HEK293 (cell line): ENCODE measurements around the gene NOS1AP.

Experiments used
- GLI2 ChIP-seq: fragments of 450-650 bp; formaldehyde crosslinking; IDR thresholded peaks from 2 replicates; pipeline ENCODE4; 2017; ENCODE audit warnings: missing biosample characterization, missing genetic modification characterization, low read depth, borderline replicate concordance
- HOXA7 ChIP-seq: sonication (generic); formaldehyde crosslinking; IDR thresholded peaks from 2 replicates; pipeline ENCODE4 v1.8.1; 2022; ENCODE audit warnings: missing genetic modification reagents, borderline replicate concordance
- KLF10 ChIP-seq: fragments of 450-650 bp; IDR thresholded peaks from 2 replicates; pipeline ENCODE4 v1.5.1; 2018; ENCODE audit warnings: missing biosample characterization, mild to moderate bottlenecking, missing genetic modification characterization
- KLF8 ChIP-seq: fragments of 450-650 bp; formaldehyde crosslinking; IDR thresholded peaks from 2 replicates; pipeline ENCODE4 v1.5.1; 2016; ENCODE audit warnings: missing biosample characterization, missing genetic modification characterization
- MYNN ChIP-seq: fragments of 450-650 bp; formaldehyde crosslinking; IDR thresholded peaks from 2 replicates; pipeline ENCODE4 v1.5.1; 2016; ENCODE audit warnings: missing biosample characterization, missing genetic modification characterization, borderline replicate concordance
- PRDM10 ChIP-seq: fragments of 450-650 bp; formaldehyde crosslinking; IDR thresholded peaks from 2 replicates; pipeline ENCODE4 v1.5.1; 2016; ENCODE audit warnings: missing biosample characterization, missing genetic modification characterization
- RBAK ChIP-seq: fragments of 450-650 bp; formaldehyde crosslinking; IDR thresholded peaks from 2 replicates; pipeline ENCODE4 v1.5.1; 2016; ENCODE audit warnings: missing biosample characterization, missing genetic modification characterization
- SETDB1 ChIP-seq: IDR thresholded peaks from one replicate; pipeline ENCODE4 v1.6.1; 2017; ENCODE audit warnings: mild to moderate bottlenecking, low read length, moderate library complexity, mixed read lengths; ENCODE audit not compliant: insufficient read length
- SP2 ChIP-seq: fragments of 450-650 bp; formaldehyde crosslinking; IDR thresholded peaks from 2 replicates; pipeline ENCODE4 v1.5.1; 2016; ENCODE audit warnings: missing biosample characterization, missing genetic modification characterization
- SP3 ChIP-seq: fragments of 450-650 bp; formaldehyde crosslinking; IDR thresholded peaks from 2 replicates; pipeline ENCODE4 v1.5.1; 2016; ENCODE audit warnings: missing biosample characterization, missing genetic modification characterization
- SP7 ChIP-seq: fragments of 450-650 bp; formaldehyde crosslinking; IDR thresholded peaks from 2 replicates; pipeline ENCODE4 v1.5.1; 2016; ENCODE audit warnings: missing biosample characterization, missing genetic modification characterization
- ZBTB1 ChIP-seq: fragments of 450-650 bp; formaldehyde crosslinking; IDR thresholded peaks from 2 replicates; pipeline ENCODE4 v1.5.1; 2016; ENCODE audit warnings: missing biosample characterization, missing genetic modification characterization
- ZBTB20 ChIP-seq: fragments of 450-650 bp; formaldehyde crosslinking; IDR thresholded peaks from 2 replicates; pipeline ENCODE4 v1.5.1; 2016; ENCODE audit warnings: missing biosample characterization, missing genetic modification characterization
- ZBTB49 ChIP-seq: fragments of 450-650 bp; formaldehyde crosslinking; IDR thresholded peaks from 2 replicates; pipeline ENCODE4 v1.5.1; 2016; ENCODE audit warnings: missing biosample characterization, missing genetic modification characterization, low read depth
- ZFHX2 ChIP-seq: fragments of 450-650 bp; formaldehyde crosslinking; conservative IDR thresholded peaks from 2 replicates; pipeline ENCODE4 v1.5.1; 2016; ENCODE audit warnings: missing biosample characterization, missing genetic modification characterization
- ZNF138 ChIP-seq: fragments of 450-650 bp; formaldehyde crosslinking; IDR thresholded peaks from 2 replicates; pipeline ENCODE4 v1.5.1; 2016; ENCODE audit warnings: missing biosample characterization, missing genetic modification characterization, borderline replicate concordance
- ZNF157 ChIP-seq: fragments of 450-650 bp; formaldehyde crosslinking; IDR thresholded peaks from 2 replicates; pipeline ENCODE4 v1.5.1; 2016; ENCODE audit warnings: missing biosample characterization, missing genetic modification characterization
- ZNF174 ChIP-seq: fragments of 450-650 bp; formaldehyde crosslinking; IDR thresholded peaks from 2 replicates; pipeline ENCODE4 v1.5.0; 2017; ENCODE audit warnings: missing biosample characterization, mild to moderate bottlenecking, missing genetic modification characterization
- ZNF391 ChIP-seq: fragments of 450-650 bp; formaldehyde crosslinking; IDR thresholded peaks from 2 replicates; pipeline ENCODE4 v1.5.1; 2016; ENCODE audit warnings: low read depth, missing biosample characterization, missing genetic modification characterization, borderline replicate concordance
- ZNF404 ChIP-seq: fragments of 450-650 bp; formaldehyde crosslinking; IDR thresholded peaks from 2 replicates; pipeline ENCODE4 v1.5.1; 2017; ENCODE audit warnings: missing biosample characterization, missing genetic modification characterization
- ZNF48 ChIP-seq: fragments of 450-650 bp; formaldehyde crosslinking; IDR thresholded peaks from 2 replicates; pipeline ENCODE4 v1.5.1; 2016; ENCODE audit warnings: missing biosample characterization, missing genetic modification characterization
- ZNF544 ChIP-seq: fragments of 450-650 bp; formaldehyde crosslinking; IDR thresholded peaks from 2 replicates; pipeline ENCODE4 v1.5.0; 2017; ENCODE audit warnings: missing biosample characterization, missing genetic modification characterization
- ZNF571 ChIP-seq: fragments of 450-650 bp; formaldehyde crosslinking; IDR thresholded peaks from 2 replicates; pipeline ENCODE4 v1.5.0; 2017; ENCODE audit warnings: missing biosample characterization, missing genetic modification characterization
- ZNF580 ChIP-seq: fragments of 450-650 bp; formaldehyde crosslinking; IDR thresholded peaks from 2 replicates; pipeline ENCODE4 v1.5.1; 2016; ENCODE audit warnings: missing biosample characterization, missing genetic modification characterization
- ZNF624 ChIP-seq: fragments of 450-650 bp; formaldehyde crosslinking; IDR thresholded peaks from 2 replicates; pipeline ENCODE4 v1.5.1; 2017; ENCODE audit warnings: missing biosample characterization, missing genetic modification characterization
- ZNF629 ChIP-seq: fragments of 450-650 bp; formaldehyde crosslinking; IDR thresholded peaks from 2 replicates; pipeline ENCODE4 v1.5.1; 2017; ENCODE audit warnings: missing biosample characterization, missing genetic modification characterization
- ZNF654 ChIP-seq: fragments of 450-650 bp; formaldehyde crosslinking; IDR thresholded peaks from 2 replicates; pipeline ENCODE4 v1.5.1; 2016; ENCODE audit warnings: low read depth, missing biosample characterization, missing genetic modification characterization
- ZNF660 ChIP-seq: fragments of 450-650 bp; IDR thresholded peaks from 2 replicates; pipeline ENCODE4 v1.5.1; 2018; ENCODE audit warnings: missing biosample characterization, mild to moderate bottlenecking, missing genetic modification characterization
- ZNF768 ChIP-seq: fragments of 450-650 bp; formaldehyde crosslinking; IDR thresholded peaks from 2 replicates; pipeline ENCODE4 v1.5.1; 2018; ENCODE audit warnings: missing biosample characterization, mild to moderate bottlenecking, missing genetic modification characterization
- ZNF791 ChIP-seq: fragments of 450-650 bp; formaldehyde crosslinking; IDR thresholded peaks from 2 replicates; pipeline ENCODE4 v1.5.1; 2016; ENCODE audit warnings: missing biosample characterization, missing genetic modification characterization
- ZXDB ChIP-seq: fragments of 450-650 bp; formaldehyde crosslinking; IDR thresholded peaks from 2 replicates; pipeline ENCODE4 v1.5.1; 2016; ENCODE audit warnings: missing biosample characterization, missing genetic modification characterization
- TF ChIP-seq, protein P1 (sequence below): fragments of 450-650 bp; formaldehyde crosslinking; IDR thresholded peaks from 2 replicates; pipeline ENCODE4 v1.5.0; 2017; ENCODE audit warnings: missing biosample characterization, missing genetic modification characterization, borderline replicate concordance

Gene NOS1AP

GRCh38 chr1:162349635-162350330, 280.3 kb downstream of the NOS1AP start (continued):
- TF ChIP-seq ZBTB49 (tag by site-specific recombination): no peak
- TF ChIP-seq ZNF571 (tag by site-specific recombination): no peak
- TF ChIP-seq MYNN: no peak
- TF ChIP-seq, protein P1, sequence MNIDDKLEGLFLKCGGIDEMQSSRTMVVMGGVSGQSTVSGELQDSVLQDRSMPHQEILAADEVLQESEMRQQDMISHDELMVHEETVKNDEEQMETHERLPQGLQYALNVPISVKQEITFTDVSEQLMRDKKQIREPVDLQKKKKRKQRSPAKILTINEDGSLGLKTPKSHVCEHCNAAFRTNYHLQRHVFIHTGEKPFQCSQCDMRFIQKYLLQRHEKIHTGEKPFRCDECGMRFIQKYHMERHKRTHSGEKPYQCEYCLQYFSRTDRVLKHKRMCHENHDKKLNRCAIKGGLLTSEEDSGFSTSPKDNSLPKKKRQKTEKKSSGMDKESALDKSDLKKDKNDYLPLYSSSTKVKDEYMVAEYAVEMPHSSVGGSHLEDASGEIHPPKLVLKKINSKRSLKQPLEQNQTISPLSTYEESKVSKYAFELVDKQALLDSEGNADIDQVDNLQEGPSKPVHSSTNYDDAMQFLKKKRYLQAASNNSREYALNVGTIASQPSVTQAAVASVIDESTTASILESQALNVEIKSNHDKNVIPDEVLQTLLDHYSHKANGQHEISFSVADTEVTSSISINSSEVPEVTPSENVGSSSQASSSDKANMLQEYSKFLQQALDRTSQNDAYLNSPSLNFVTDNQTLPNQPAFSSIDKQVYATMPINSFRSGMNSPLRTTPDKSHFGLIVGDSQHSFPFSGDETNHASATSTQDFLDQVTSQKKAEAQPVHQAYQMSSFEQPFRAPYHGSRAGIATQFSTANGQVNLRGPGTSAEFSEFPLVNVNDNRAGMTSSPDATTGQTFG: no peak
- TF ChIP-seq ZFHX2 (tag by site-specific recombination): no peak
- TF ChIP-seq ZXDB (tag by site-specific recombination): 0 out of 2 replicates have a peak, but pooled peaks have one; percentile 26
- TF ChIP-seq PRDM10 (tag by site-specific recombination): no peak; the same call in none of the 2 replicates
- no peak for TF ChIP-seq ZNF768
- no peak for TF ChIP-seq ZBTB1 (tag by site-specific recombination)
- TF ChIP-seq ZNF624 (tag by site-specific recombination): no peak
- TF ChIP-seq RBAK: no peak
- peak; percentile 33; the same call in 1 of the 2 replicates for TF ChIP-seq ZNF660 (tag by site-specific recombination)
- TF ChIP-seq SP7: peak; percentile 55; the same call in 1 of the 2 replicates
- no peak for TF ChIP-seq KLF8 (tag by site-specific recombination)
- no peak for TF ChIP-seq ZNF157
- TF ChIP-seq SP2 (tag by site-specific recombination): no peak
- TF ChIP-seq ZNF138 (tag by site-specific recombination): no peak
- TF ChIP-seq ZNF48: no peak
- no peak for TF ChIP-seq HOXA7 (CRISPR knock-in tag)
- no peak for TF ChIP-seq ZNF791
- 0 out of 2 replicates have a peak, but pooled peaks have one; percentile 32 for TF ChIP-seq ZBTB20
- TF ChIP-seq ZNF391 (tag by site-specific recombination): no peak
- TF ChIP-seq ZNF580: no peak
- no peak for TF ChIP-seq ZNF654
- TF ChIP-seq KLF10: no peak
- TF ChIP-seq SETDB1: no peak
- TF ChIP-seq ZNF404 (tag by site-specific recombination): no peak
- TF ChIP-seq SP3 (tag by site-specific recombination): no peak
- TF ChIP-seq ZNF629: peak; percentile 33
- no peak for TF ChIP-seq GLI2
- TF ChIP-seq ZNF174 (tag by site-specific recombination): no peak
- no peak for TF ChIP-seq ZNF544 (tag by site-specific recombination)
